Omental fat pad (tissue), 4 donors: Measurements from ENCODE around the gene ANKRD33B. TPM values are rescaled to one million over a fixed set of nuclear protein-coding genes. Genes with fewer than 3 reads are reported as not detected.

ENCODE experiments used
- ATAC-seq: fragments of 150-250 bp; one replicate; pipeline ENCODE4 v1.9.1; 2016; ENCODE audit warnings: mild to moderate bottlenecking, moderate library complexity; ENCODE audit not compliant: low FRiP score
- DNase-seq: peaks from one replicate; pipeline ENCODE4 v3.0.0-alpha.2; 2019; ENCODE audit warnings: low spot score
- total RNA-seq, 4 donors: library from RNA; depleted of rRNA; stranded (reverse); fragments of >200 nt; gene quantifications; one replicate each; pipeline ENCODE4 v1.1.0, GENCODE V29; 2016
- TF ChIP-seq, protein P1 (sequence below), 3 donors: fragments of 450-650 bp; IDR thresholded peaks; one replicate each; pipeline ENCODE4 v1.5.1; 2016 to 2017; ENCODE audit warnings: antibody characterized with exemption in 3 of 3, mild to moderate bottlenecking in 3 of 3, moderate library complexity in 2 of 3

ANKRD33B gene
- total RNA-seq, 4 donors from 2014 or later: 6.2 to 25.5 (median 8.1) TPM

DNA sequence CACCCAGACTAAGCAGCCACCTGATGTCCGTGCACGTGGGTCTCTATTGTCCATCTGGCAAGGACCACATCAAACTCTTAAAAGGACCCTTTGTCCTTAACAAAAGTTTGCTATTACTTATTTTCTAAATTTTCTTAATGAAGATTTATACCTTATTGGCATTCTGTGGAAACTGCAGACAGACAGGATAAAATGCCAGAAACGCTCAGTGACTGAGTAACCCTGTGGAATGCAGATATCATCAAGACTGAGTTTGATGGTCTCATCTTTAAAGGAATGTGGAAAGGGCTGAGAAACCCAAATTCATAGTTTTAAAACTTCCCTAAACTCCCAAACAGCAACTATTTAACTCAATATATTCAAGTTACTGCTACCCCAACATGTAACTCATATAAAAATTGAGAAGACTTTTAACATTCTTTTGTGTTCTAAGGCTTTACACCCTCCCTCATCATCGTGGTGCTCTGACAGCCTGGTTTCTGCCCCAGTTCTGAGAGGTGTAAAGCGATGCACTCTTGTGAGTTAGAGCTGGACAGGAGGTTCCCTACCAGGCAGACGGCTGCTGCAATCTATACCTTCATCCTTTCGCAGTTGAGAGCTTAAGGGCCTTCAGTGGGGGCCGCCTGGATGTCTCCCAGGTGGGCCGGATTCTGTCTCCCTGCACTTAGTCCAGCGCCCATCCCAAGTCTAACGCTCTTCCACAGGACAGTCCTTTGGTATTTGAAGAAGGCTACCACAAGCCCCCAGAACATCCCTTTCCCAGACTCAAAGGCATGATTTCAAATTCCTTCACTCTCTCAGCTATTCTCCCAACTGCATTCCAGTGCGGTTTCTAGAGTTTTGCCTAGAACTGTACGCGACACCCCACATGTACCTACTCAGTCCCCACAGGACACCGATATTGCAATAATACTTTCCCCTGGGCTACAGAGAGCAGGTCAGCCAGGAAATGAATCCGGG is 128.2 kb downstream of the ANKRD33B start:
- ATAC-seq (no peak), DNase-seq (no peak)
- TF ChIP-seq, protein P1, sequence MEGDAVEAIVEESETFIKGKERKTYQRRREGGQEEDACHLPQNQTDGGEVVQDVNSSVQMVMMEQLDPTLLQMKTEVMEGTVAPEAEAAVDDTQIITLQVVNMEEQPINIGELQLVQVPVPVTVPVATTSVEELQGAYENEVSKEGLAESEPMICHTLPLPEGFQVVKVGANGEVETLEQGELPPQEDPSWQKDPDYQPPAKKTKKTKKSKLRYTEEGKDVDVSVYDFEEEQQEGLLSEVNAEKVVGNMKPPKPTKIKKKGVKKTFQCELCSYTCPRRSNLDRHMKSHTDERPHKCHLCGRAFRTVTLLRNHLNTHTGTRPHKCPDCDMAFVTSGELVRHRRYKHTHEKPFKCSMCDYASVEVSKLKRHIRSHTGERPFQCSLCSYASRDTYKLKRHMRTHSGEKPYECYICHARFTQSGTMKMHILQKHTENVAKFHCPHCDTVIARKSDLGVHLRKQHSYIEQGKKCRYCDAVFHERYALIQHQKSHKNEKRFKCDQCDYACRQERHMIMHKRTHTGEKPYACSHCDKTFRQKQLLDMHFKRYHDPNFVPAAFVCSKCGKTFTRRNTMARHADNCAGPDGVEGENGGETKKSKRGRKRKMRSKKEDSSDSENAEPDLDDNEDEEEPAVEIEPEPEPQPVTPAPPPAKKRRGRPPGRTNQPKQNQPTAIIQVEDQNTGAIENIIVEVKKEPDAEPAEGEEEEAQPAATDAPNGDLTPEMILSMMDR (IDR thresholded peaks at IDR 0.05): no peak

DNA sequence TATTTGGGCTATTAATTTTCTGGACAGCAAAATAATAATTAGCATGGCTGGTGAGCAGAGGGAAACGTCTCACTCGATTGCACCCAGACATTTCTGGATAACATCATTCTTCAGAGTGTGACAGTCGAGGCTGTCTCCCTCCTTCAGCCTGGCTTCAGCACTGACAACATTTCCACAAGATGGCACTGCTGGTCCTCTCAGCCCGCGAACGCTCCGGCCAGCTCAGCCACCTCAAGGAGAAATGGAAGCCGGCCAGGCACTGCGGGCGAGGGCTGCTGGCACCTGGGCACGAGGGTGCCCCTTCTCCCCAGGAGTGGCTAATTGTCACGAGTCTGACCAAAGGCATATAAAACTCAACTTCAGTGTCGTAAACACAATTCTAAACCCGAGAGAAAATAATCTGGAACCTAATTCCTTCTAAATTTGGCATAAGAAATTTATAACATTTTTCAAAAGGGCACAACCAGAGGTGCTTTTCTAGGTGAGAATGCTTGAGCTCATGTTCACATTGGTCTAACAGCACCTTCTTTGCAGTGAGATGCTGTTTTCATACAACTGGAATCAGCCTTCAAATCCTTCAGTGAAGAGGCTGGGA is 131.3 kb downstream of the ANKRD33B start:
- DNase-seq (peak; percentile 45), ATAC-seq (peak; percentile 83)
- TF ChIP-seq, protein P1 (IDR thresholded peaks at IDR 0.05): no peak

DNA sequence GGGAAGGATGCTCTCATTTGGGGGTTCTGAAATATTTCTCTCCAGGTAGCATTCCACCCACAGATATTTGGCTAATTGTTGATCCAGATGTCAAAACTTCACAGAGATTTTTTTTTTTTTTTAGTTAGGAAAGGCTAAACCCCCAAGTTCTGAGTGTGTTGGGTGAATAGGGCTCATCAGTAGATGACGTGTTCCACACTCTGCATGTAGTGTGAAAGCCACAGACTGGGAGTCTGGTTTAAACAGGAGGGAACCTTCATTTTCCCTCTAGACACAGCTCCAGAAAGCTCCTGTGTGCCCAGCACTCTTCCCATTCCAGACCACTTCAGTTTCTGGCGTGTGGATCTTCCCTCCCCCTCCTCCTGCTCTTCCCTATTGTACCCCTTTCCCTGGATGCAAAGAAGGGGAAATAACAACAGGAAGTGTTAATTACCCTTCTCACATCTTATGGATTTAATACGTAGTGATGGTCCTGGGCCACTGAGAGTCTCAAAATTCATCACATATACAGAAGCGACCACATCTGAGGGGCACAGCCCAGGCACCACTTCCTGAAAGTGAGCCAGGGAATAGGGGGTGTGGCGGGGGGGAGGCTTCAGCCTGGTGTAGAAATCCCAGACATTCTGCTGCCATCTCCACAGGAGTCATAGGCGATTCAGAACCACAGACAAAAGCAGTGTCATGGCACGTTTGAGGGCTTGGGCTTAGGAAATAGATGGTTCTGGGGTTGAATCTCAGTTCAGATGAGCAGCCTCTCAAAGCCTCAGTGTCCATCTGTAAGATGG is 132.1 kb downstream of the ANKRD33B start:
- no peak for DNase-seq
- ATAC-seq: no peak
- TF ChIP-seq, protein P1 (IDR thresholded peaks at IDR 0.05): no peak

DNA sequence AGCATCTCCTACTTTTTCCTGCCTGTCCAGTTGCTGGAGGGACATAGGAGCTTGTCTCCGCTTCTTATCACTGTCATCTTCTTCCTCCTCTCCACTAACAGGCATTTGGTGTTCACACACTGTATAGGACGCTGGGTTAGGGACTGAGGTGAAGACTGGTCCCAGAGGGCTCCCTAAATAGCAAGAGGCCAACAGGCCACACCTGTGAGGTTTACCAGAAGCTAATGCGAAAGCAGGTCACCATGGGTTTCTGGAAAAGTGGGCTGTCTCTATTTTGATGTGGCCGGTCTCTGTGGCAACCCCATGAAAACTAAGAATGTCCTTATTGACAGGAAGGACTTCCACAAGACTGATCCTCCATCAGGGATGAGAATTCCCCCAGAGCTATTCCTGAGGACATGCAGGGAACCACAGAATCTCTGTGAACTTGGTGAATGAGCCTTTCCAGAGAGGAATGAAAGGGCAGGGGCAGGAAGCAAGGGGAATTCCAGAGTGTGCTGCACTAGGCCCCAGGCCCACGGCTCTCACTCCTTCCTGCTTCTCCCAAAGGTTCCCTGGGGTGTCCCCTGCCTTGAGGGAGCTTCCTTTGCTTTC is 135.5 kb downstream of the ANKRD33B start:
- ATAC-seq (no peak), DNase-seq (no peak)
- TF ChIP-seq, protein P1 (IDR thresholded peaks at IDR 0.05): no peak

DNA sequence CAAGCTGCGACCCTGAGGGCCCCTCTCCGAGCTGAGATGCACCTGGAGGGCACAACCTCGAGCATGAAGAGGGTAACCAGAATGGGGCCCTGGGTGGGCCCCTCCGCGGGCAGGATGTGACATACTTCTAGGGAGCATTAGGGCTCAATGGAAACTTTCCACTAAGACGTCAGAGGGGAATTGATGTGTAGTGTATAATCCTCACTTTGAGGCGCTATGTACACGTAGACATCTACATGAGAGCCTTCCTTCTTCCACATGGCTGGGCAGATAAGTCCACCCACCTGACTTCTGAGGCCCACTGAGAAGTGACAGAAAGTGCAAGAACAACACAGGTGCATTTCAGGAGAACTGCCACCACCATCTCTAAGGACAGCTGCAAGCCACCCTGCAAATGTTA is 136.1 kb downstream of the ANKRD33B start:
- ATAC-seq: no peak

DNA sequence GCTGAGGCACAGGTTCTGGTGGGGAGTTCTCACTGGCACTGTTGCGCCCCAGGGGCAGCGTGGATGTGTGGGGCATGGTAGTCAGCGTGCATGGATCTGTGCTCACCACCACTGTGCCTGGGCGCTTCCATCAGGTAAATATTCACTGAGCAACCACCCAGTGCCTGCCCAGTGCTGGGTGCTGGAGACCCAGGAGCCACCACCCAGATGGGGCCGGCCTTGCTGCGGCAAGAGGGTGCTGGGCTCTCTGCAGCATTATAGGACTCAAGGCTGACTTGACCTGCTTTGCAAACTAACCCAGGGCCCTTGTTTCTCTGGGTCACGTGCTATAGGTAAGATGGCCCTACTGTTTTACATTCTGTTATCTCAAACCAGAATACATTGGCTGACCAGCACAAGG is 136.6 kb downstream of the ANKRD33B start:
- DNase-seq: no peak
- no peak for ATAC-seq
- TF ChIP-seq, protein P1 (IDR thresholded peaks at IDR 0.05): no peak

More for the DNA sequence above, 136.1 kb downstream of the ANKRD33B start:
- DNase-seq: no peak
- TF ChIP-seq, protein P1 (IDR thresholded peaks at IDR 0.05): no peak
